HG03103 (cell line): Measurements from ENCODE around the gene XAGE1B.
"Not testable (repeated sequence)": the region's sequence is repeated elsewhere in the genome, so short reads cannot be mapped to it uniquely, and the experiment has no call there.

ENCODE experiments used
- ATAC-seq: cut with Tn5 transposase; IDR thresholded peaks from one replicate; pipeline ENCODE4 v1.9.1; 2021; ENCODE audit warnings: low read depth; ENCODE audit not compliant: unreplicated experiment

Gene XAGE1B, protein sequence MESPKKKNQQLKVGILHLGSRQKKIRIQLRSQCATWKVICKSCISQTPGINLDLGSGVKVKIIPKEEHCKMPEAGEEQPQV

GRCh38 chrX:52516987-52517325 lies at the start of gene XAGE1B:
Gene XAGE1B, minus strand, starts transcription at chrX:52517063. Its CDS starts 1,536 bp downstream, at chrX:52515527.
- ATAC-seq = not testable (repeated sequence)

GRCh38 chrX:52563105-52563504 lies 46.2 kb upstream of the XAGE1B start:
- no peak for ATAC-seq

- no peak for ATAC-seq
Measured at GRCh38 chrX:52558140-52558539, 41.3 kb upstream of the XAGE1B start.

- no peak for ATAC-seq
Measured at GRCh38 chrX:52556741-52557140, 39.9 kb upstream of the XAGE1B start.

DNA sequence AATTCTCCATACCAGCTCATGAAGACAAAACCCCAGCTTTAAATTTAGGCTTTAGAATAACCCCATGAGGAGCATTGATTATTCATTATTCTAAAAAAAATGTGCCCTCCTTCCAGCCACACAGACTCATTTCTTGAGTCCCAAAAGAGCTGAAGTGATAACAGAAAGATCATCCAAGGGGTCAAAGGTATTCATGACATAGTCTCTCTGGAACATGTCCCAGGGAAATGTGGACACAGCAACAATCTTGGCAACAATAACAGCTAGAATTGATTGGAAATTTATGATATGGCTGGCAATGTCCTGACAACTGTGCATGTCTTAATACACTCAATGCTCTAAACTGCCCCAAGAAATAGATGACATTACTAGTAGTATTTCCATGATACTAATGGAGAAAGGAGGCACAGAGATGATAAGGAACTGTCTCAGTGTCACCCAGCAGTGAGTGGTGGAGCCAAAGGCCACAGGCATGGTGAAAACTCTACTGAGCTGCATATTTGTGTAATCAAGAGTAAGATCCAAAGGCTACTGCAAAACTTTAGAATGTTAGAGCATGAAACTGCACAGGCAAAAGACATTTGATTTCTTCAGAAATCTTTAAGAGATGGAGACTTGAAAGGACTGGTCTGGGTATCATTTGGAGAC lies 37.3 kb upstream of the XAGE1B start:
- ATAC-seq = no peak

- ATAC-seq = not testable (repeated sequence)
Measured at GRCh38 chrX:52548769-52549168, 31.9 kb upstream of the XAGE1B start.

GRCh38 chrX:52544147-52544840 lies 27.4 kb upstream of the XAGE1B start:
- no peak for ATAC-seq

DNA sequence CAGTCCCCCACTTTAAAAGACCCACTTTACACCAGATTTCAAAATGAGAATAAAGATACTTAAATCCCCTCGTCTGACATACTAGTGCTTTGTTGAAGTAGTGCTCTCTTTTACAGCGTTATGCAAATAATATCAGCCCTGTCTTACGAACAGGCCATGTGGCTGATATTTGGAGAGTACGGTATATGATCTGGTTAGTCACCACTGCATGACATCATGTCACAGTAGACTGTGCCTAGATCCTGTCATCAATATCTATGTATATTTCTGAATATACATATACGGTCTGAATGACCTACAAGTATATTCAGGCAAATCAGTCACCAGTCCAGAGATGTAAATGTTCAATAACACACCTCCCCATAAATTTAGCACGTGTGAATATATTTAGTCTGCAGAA lies 25.4 kb upstream of the XAGE1B start:
- no peak for ATAC-seq

DNA sequence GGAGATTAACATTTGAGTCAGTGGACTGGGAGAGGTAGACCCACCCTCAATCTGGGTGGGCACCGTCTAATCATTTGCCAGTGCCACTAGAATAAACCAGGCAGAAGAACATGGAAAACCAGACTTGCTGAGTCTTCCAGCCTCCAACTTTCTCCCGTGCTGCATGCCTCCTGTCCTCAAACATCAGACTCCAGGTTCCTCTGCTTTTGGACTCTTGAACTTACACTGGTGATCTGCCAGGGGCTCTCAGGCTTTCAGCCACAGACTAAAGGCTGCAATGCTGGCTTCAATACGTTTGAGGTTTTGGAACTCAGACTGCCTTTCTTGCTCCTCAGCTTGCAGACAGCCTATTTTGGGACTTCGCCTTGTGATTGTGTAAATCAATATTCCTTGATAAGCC lies 24.2 kb upstream of the XAGE1B start:
- not testable (repeated sequence) for ATAC-seq

- ATAC-seq = not testable (repeated sequence)
Measured at GRCh38 chrX:52516110-52516986, 515 bp downstream of the XAGE1B start.

- ATAC-seq = not testable (repeated sequence)
Measured at GRCh38 chrX:52511126-52511525, 5.7 kb downstream of the XAGE1B start.

DNA sequence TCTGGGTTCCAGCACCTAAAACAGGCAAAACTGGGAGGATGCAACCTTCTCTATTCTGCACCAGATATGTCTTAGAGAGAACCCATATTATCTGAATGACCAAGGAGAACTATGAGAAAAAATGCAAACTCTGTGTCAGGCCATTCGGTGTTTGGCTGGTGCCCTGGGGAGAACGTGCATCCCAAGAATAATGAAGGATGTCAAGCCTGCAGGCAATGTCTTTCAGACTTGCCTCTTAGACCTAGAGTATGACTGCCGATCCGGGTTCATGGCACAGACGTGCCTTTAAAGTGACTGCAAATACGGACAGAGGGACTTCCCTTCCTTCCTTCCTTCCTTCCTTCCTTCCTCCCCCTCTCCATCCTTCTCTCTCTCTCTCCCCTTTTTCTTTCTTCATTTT lies 6.9 kb downstream of the XAGE1B start:
- ATAC-seq = no peak

- ATAC-seq = no peak
Measured at GRCh38 chrX:52507331-52507730, 9.5 kb downstream of the XAGE1B start.

GRCh38 chrX:52504551-52504950 lies 12.3 kb downstream of the XAGE1B start:
- no peak for ATAC-seq

- not testable (repeated sequence) for ATAC-seq
Measured at GRCh38 chrX:52501362-52501761, 15.5 kb downstream of the XAGE1B start.

GRCh38 chrX:52496419-52496772 lies 20.5 kb downstream of the XAGE1B start:
- ATAC-seq = not testable (repeated sequence)

DNA sequence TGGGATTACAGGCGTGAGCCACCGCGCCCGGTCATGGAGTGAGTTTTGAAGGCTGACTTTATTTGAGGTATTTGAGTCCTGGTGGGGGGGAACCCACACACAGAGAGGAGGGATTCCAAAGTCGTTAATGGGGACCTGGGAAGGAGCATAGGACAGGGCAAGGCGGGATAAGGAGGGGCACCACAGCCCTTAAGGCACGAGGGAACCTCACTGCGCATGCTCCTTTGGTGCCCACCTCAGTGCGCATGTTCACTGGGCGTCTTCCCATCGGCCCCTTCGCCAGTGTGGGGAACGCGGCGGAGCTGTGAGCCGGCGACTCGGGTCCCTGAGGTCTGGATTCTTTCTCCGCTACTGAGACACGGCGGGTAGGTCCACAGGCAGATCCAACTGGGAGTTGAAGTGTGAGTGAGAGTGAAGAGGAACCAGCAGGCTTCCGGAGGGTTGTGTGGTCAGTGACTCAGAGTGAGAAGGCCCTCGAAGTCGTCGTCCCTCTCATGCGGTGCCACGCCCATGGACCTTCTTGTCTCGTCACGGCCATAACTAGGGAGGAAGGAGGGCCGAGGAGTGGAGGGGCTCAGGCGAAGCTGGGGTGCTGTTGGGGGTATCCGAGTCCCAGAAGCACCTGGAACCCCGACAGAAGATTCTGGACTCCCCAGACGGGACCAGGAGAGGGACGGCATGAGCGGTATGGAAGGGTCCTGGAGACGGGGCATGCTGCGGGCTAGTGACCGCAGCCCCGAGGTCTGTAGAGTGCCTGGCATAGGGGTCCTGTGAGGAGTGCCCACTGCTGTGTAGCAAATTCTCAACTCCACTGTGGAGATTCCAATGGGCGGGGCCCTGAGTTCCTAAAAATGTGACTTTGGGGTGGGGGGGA lies 21.1 kb downstream of the XAGE1B start, which contains the start of gene XAGE1A:
XAGE1A (plus strand) TSS at position 264 of the 874 bp plus-strand sequence. CDS start 1,554 bp downstream, outside the sequence.
- not testable (repeated sequence) for ATAC-seq

DNA sequence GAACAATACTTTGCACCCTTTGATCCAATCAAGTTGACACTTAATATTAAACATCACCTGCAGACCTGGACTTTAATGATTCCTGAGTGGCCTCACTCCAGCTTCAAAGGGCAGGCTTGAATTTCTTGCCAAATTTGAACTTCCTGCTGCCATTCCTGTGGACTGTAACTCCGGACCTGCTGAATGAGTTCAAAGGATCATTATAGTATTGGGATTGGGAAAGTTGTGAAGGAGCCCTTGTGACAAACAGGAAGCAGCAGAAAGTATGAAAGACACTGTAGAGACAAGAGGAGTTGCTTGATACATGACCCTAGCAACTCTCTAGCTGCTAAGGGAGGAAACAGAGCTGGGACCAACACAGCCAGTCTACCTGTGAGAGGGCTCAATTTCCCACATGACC lies 45.6 kb downstream of the XAGE1B start:
- ATAC-seq = not testable (repeated sequence)
